ENCODE results near the gene LCN10.

GRCh38 chr9:136720898-136721338, 21.8 kb downstream of the LCN10 start:
- TF ChIP-seq POLR2A (IDR thresholded peaks at IDR 0.05; ENCODE audit: low read depth) (no peak), CTCF (IDR thresholded peaks at IDR 0.05) (no peak)

Data from esophagus muscularis mucosa (tissue), 3 donors.